ENCODE data around the gene SKA3. TPM values are rescaled to one million over a fixed set of nuclear protein-coding genes. Genes with fewer than 3 reads are reported as not detected.
"Not testable (repeated sequence)": the region's sequence is repeated elsewhere in the genome, so short reads cannot be mapped to it uniquely, and the experiment has no call there.

Gene SKA3
- total RNA-seq, 1 donor from 2014 or later, result 1.7 TPM

DNA sequence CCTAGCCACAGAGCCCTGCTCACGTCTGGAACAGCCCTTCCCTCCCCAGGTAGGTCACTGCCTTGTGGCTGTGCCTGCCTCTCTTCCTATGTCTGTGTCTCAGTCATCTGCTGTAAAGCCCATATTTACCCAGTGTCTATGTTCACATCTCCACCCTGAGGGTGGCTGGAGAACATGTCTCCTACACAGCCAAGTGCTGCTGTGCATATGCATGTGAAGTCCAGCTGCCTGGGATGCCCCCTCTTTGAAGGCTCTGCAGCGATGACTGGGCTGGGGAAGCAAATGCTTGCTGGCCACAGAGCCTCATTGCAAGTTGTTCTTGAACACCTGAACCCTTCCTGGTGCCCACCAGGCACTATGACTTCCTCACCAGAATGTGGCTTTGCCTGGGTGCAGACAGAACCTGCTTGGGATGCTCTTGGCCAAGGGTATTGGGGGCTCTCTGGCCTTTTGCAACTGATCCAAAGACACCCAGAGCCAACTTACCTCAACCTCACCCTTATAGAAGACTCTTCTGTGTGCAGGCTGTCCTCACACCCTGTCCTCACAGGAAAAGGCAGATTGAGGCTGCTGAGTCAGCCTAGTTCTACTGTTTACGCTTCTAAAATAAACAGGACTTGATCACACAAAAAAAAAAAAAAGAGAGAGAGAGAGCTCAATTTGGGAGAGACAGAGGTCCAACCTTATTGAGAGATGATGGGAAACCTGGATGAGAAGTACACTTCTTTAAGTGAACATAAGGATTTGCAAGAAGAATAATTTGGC is 26.6 kb upstream of the SKA3 start:
- ATAC-seq (ENCODE audit: low read depth) (no peak), DNase-seq (no peak)
- Mint-ChIP-seq H3K9me3 (peaks cover 8% of the 10 kb centered on the region), H3K36me3 (ENCODE audit: low read depth) (no peaks in the 10 kb centered on the region), H3K27me3 (no peaks in the 10 kb centered on the region), H3K4me3 (no peak overlapping the region), H3K27ac (no peak overlapping the region), H3K4me1 (no peaks in the 10 kb centered on the region)
- no peak for TF ChIP-seq CTCF (IDR thresholded peaks at IDR 0.05)
- intact Hi-C loops (cut with micrococcal nuclease), result no loop called here
- ChIA-PET POLR2A (no interaction called here), CTCF (no interaction called here)

DNA sequence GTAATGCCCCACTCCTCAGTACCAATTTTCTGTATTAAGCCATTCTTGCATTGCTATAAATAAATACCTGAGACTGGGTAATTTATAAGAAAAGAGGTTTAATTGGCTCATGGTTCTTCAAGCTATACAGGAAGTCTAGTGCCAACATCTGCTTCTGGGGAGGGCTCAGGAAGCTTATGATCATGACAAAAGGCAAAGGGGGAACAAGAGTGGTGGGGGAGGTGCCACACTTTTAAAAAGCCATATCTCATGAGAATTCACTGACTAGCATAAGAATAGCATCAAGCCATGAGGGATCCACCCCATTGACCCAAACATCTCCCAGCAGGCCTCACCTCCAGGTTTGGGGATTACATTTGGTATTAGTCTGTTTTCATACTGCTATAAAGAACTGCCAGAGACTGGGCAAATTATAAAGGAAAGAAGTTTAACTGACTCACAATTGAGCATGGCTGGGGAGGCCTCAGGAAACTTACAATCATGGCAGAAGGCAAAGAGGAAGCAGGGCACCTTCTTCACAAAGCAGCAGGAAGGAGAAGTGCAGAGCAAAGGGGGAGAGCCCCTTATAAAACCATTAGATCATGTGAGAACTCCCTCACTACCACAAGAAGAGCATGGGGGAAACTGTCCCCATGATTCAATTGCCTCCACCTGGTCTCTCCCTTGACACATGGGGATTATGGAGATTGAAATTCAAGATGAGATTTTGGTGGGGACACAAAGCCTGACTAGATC is 25.3 kb upstream of the SKA3 start:
- H3K4me3 Mint-ChIP-seq; H3K27me3 Mint-ChIP-seq; DNase-seq; CTCF ChIA-PET; intact Hi-C loops (cut with micrococcal nuclease); POLR2A ChIA-PET; H3K9me3 Mint-ChIP-seq; H3K4me1 Mint-ChIP-seq; ATAC-seq (ENCODE audit: low read depth); H3K27ac Mint-ChIP-seq; H3K36me3 Mint-ChIP-seq (ENCODE audit: low read depth): not testable (repeated sequence)

DNA sequence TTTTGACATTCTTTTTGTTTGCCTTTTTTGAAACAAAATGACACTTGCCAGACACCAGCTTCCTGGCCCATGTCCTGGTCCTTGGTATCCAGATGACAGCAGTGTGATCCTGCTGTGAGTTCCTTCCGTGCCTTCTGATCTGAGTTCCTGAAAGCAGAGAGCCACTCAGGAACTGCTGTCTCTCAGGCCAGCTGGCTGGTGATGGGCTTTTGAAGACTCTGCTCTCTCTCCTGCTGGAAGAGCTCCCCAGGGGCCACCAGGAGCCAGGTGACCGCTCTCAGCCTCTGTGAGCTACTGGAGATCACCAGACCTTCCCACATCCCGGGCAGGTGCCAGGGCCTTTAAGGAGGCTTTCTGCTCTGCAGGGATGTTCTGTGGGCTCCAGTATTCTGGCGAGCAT is 22.0 kb upstream of the SKA3 start:
- POLR2A ChIA-PET; DNase-seq; H3K27ac Mint-ChIP-seq; CTCF ChIA-PET; H3K27me3 Mint-ChIP-seq; ATAC-seq (ENCODE audit: low read depth); H3K4me1 Mint-ChIP-seq; H3K36me3 Mint-ChIP-seq (ENCODE audit: low read depth); H3K4me3 Mint-ChIP-seq; intact Hi-C loops (cut with micrococcal nuclease); H3K9me3 Mint-ChIP-seq: not testable (repeated sequence)

- POLR2A ChIA-PET; H3K27ac Mint-ChIP-seq; H3K9me3 Mint-ChIP-seq; H3K27me3 Mint-ChIP-seq; H3K4me1 Mint-ChIP-seq; DNase-seq; intact Hi-C loops (cut with micrococcal nuclease); H3K36me3 Mint-ChIP-seq (ENCODE audit: low read depth); ATAC-seq (ENCODE audit: low read depth); H3K4me3 Mint-ChIP-seq; CTCF ChIA-PET: not testable (repeated sequence)
Observed at GRCh38 chr13:21197606-21198225, 21.4 kb upstream of the SKA3 start.

GRCh38 chr13:21194756-21195155 is 18.4 kb upstream of the SKA3 start:
- intact Hi-C loops (cut with micrococcal nuclease); DNase-seq; H3K27me3 Mint-ChIP-seq; H3K36me3 Mint-ChIP-seq (ENCODE audit: low read depth); CTCF ChIA-PET; ATAC-seq (ENCODE audit: low read depth); POLR2A ChIA-PET; H3K4me3 Mint-ChIP-seq; H3K27ac Mint-ChIP-seq; H3K9me3 Mint-ChIP-seq; H3K4me1 Mint-ChIP-seq: not testable (repeated sequence)

DNA sequence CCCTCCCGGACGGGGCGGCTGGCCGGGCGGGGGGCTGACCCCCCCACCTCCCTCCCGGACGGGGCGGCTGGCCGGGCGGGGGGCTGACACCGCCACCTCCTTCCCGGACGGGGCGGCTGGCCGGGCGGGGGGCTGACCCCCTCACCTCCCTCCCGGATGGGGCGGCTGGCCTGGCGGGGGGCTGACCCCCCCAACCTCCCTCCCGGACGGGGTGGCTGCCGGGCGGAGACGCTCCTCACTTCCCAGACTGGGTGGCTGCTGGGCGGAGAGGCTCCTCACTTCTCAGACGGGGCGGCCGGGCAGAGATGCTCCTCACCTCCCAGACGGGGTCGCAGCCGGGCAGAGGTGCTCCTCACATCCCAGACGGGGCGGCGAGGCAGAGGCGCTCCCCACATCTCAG is 10.1 kb upstream of the SKA3 start:
- CTCF ChIA-PET; H3K9me3 Mint-ChIP-seq; intact Hi-C loops (cut with micrococcal nuclease); POLR2A ChIA-PET; DNase-seq; H3K4me1 Mint-ChIP-seq; H3K4me3 Mint-ChIP-seq; H3K27me3 Mint-ChIP-seq; H3K36me3 Mint-ChIP-seq (ENCODE audit: low read depth); H3K27ac Mint-ChIP-seq; ATAC-seq (ENCODE audit: low read depth): not testable (repeated sequence)

GRCh38 chr13:21181671-21182070 is 5.3 kb upstream of the SKA3 start:
- H3K9me3 Mint-ChIP-seq, result no peaks in the 10 kb centered on the region
- no peak overlapping the region for H3K27ac Mint-ChIP-seq
- ATAC-seq (ENCODE audit: low read depth), result no peak
- no peak for TF ChIP-seq CTCF (IDR thresholded peaks at IDR 0.05)
- H3K4me1 Mint-ChIP-seq, result peaks cover 13% of the 10 kb centered on the region
- POLR2A ChIA-PET, result no interaction called here
- H3K36me3 Mint-ChIP-seq (ENCODE audit: low read depth), result peaks cover 3% of the 10 kb centered on the region
- intact Hi-C loops (cut with micrococcal nuclease), result no loop called here
- CTCF ChIA-PET, result no interaction called here
- no peaks in the 10 kb centered on the region for H3K27me3 Mint-ChIP-seq
- no peak for DNase-seq
- H3K4me3 Mint-ChIP-seq, result no peak overlapping the region

Data from activated B cell treated with CpG ODN at 0.5 μM for 24 hours (primary cell).